GM23248 (cell line): ENCODE results near the gene APLF. TPM values are rescaled to one million over a fixed set of nuclear protein-coding genes. Genes with fewer than 3 reads are reported as not detected.

Experiments used
- DNase-seq: peaks from one replicate; pipeline ENCODE4 v3.0.0-alpha.2; 2015
- H2AFZ ChIP-seq: fragments of 200-600 bp; sonication (generic); 2 replicates; pipeline ENCODE4 v1.6.1; 2016; ENCODE audit warnings: antibody characterized with exemption
- H3F3A ChIP-seq: fragments of 200-600 bp; sonication (generic); 2 replicates; pipeline ENCODE4 v1.6.1; 2016; ENCODE audit warnings: mild to moderate bottlenecking, antibody characterized with exemption, mixed run types; ENCODE audit not compliant: insufficient read depth
- H3K27ac ChIP-seq: fragments of 200-600 bp; sonication (generic); 2 replicates; pipeline ENCODE4 v1.5.1; 2016; ENCODE audit warnings: mild to moderate bottlenecking
- H3K27me3 ChIP-seq: fragments of 200-600 bp; sonication (generic); replicated peaks from 2 replicates; pipeline ENCODE4 v1.6.1; 2016; ENCODE audit warnings: mild to moderate bottlenecking; ENCODE audit not compliant: insufficient read depth
- H3K36me3 ChIP-seq: fragments of 200-600 bp; sonication (generic); 2 replicates; pipeline ENCODE4 v1.6.1; 2016; ENCODE audit warnings: low read depth, mild to moderate bottlenecking
- H3K4me1 ChIP-seq: fragments of 200-600 bp; sonication (generic); 2 replicates; pipeline ENCODE4 v1.6.1; 2016; ENCODE audit warnings: mild to moderate bottlenecking; ENCODE audit not compliant: insufficient read depth
- H3K4me2 ChIP-seq: fragments of 200-600 bp; sonication (generic); one replicate; pipeline ENCODE4 v1.6.1; 2016; ENCODE audit warnings: mild to moderate bottlenecking; ENCODE audit not compliant: unreplicated experiment
- H3K4me3 ChIP-seq: fragments of 200-600 bp; sonication (generic); 2 replicates; pipeline ENCODE4 v1.5.1; 2016; ENCODE audit warnings: mild to moderate bottlenecking
- H3K79me2 ChIP-seq: fragments of 200-600 bp; sonication (generic); 2 replicates; pipeline ENCODE4 v1.6.1; 2016; ENCODE audit warnings: mild to moderate bottlenecking; ENCODE audit not compliant: insufficient read depth
- H3K9ac ChIP-seq: fragments of 200-600 bp; sonication (generic); 2 replicates; pipeline ENCODE4 v1.6.1; 2016; ENCODE audit warnings: mild to moderate bottlenecking
- H3K9me2 ChIP-seq: fragments of 200-600 bp; sonication (generic); 2 replicates; pipeline ENCODE4 v1.6.1; 2016; ENCODE audit warnings: mixed run types, mild to moderate bottlenecking, moderate library complexity; ENCODE audit not compliant: insufficient read depth
- H3K9me3 ChIP-seq: fragments of 200-600 bp; sonication (generic); one replicate; pipeline ENCODE4 v1.6.1; 2017; ENCODE audit warnings: low read depth
- H4K20me1 ChIP-seq: fragments of 200-600 bp; sonication (generic); 2 replicates; pipeline ENCODE4 v1.6.0; 2016; ENCODE audit not compliant: insufficient read depth
- EZH2 ChIP-seq: fragments of 200-600 bp; sonication (generic); IDR thresholded peaks from 2 replicates; pipeline ENCODE4 v1.6.1; 2018; ENCODE audit warnings: antibody characterized with exemption, mild to moderate bottlenecking; ENCODE audit not compliant: insufficient read depth, poor library complexity, severe bottlenecking
- EZH2phosphoT487 ChIP-seq: fragments of 200-600 bp; sonication (generic); IDR thresholded peaks from 2 replicates; pipeline ENCODE4 v1.6.1; 2018; ENCODE audit warnings: antibody characterized with exemption, moderate library complexity, mild to moderate bottlenecking, low read depth; ENCODE audit not compliant: insufficient read depth
- WGBS, 2 experiments: methylation state at CpG; one replicate each; pipeline ENCODE4 v1.1.6; 2015 to 2017; ENCODE audit warnings: low lambda C conversion rate in 2 of 2, low coverage in 1 of 2; ENCODE audit errors: missing lambda C conversion rate in 2 of 2; 5-methylcytosine and 5-hydroxymethylcytosine counted together
- in situ Hi-C: fragments of 300-500 bp; cut with MboI; formaldehyde crosslinking; loops from 2 replicates; pipeline ENCODE4 v1.15.0; 2020
- polyA plus RNA-seq: library from polyadenylated mRNA; unstranded; fragments of >200 nt; fragmentation: Nextera tagmentation; extraction: Ambion mirVana; gene quantifications from 2 replicates; pipeline ENCODE4 v1.2.1, GENCODE V29; 2016
- total RNA-seq: library from RNA; depleted of rRNA; stranded (reverse); fragments of >200 nt; shearing (Covaris generic); gene quantifications from 2 replicates; pipeline ENCODE4 v1.2.3, GENCODE V29; 2014; rRNA removed

Gene APLF, protein sequence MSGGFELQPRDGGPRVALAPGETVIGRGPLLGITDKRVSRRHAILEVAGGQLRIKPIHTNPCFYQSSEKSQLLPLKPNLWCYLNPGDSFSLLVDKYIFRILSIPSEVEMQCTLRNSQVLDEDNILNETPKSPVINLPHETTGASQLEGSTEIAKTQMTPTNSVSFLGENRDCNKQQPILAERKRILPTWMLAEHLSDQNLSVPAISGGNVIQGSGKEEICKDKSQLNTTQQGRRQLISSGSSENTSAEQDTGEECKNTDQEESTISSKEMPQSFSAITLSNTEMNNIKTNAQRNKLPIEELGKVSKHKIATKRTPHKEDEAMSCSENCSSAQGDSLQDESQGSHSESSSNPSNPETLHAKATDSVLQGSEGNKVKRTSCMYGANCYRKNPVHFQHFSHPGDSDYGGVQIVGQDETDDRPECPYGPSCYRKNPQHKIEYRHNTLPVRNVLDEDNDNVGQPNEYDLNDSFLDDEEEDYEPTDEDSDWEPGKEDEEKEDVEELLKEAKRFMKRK
- total RNA-seq, result 4.0 and 5.1 TPM in 2 replicates
- 3.2 and 3.6 TPM in 2 replicates for polyA plus RNA-seq

DNA sequence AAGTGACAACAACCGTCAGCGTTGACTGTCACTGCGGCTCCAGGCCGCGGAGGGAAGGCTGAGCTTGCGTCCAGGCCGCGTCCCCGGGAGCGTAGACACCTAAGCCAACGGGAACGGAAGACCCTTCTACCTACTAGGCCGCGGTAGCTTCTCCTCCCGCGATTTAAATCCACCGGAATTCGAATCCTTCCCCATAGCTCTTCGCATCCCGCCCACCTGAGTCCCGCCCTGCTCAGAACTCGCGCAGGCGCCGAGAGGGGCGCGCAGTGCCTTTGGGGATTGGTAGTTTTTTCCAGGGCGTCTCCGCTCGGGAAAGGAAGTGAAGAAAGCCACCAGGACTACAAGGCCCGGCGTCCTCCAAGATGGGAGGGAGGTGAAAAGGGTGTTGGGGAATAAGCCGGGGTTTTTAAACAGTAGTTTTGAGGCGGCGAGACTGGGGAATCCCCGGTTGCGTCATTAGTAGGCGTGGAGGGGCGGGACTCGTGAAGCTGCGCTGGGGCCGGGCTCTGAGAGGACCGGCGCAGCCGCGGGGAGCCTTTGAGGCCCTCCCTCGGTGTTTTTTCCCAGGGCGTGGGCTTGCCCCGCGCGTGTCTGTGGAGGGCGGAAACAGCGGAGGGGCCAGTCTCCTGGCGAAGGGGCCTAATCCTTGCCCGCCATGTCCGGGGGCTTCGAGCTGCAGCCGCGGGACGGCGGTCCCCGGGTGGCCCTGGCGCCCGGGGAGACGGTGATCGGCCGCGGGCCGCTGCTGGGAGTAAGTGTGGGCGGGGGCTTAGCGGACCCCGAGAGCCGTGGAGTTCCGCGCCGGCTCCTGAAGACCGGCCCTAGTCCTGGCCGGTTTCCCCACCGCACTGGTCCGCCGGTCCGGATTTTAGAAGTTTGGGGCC is at the start of gene APLF, which contains the start of gene FBXO48:
Gene APLF (plus strand): TSS at position 509 of the 884 bp plus-strand sequence. CDS start 147 bp downstream, at position 656.
Gene FBXO48 (minus strand): TSS at position 218 of the 884 bp plus-strand sequence. CDS start 2,149 bp downstream, outside the sequence.
- TF ChIP-seq EZH2phosphoT487 (no peak), EZH2 (no peak)
- no peaks in the 10 kb centered on the region for H3K9me2 ChIP-seq
- H3K27ac ChIP-seq, result peak within 1 kb of the TSS; percentile 76
- DNase-seq, result peak; percentile 100
- in situ Hi-C loops, result no loop called here
- H3K4me1 ChIP-seq, result peaks cover 35% of the 10 kb centered on the region
- no peaks in the 10 kb centered on the region for H4K20me1 ChIP-seq
- H3K4me3 ChIP-seq, result peak within 1 kb of the TSS; percentile 90
- H3K27me3 ChIP-seq, result no peaks in the 10 kb centered on the region
- peaks cover 26% of the 10 kb centered on the region for H3K79me2 ChIP-seq
- H3K9ac ChIP-seq, result peak within 1 kb of the TSS; percentile 93
- H3K4me2 ChIP-seq, result peak within 1 kb of the TSS; percentile 94
- H3K9me3 ChIP-seq, result no peaks in the 10 kb centered on the region
- H3K36me3 ChIP-seq, result no peaks in the 10 kb centered on the region
- peaks cover 18% of the 10 kb centered on the region for H3F3A ChIP-seq
- WGBS, 2 experiments, result 1 to 2% methylated on average over 63 to 71 of the region's 82 CpGs
- peak within 1 kb of the TSS; percentile 96 for H2AFZ ChIP-seq

DNA sequence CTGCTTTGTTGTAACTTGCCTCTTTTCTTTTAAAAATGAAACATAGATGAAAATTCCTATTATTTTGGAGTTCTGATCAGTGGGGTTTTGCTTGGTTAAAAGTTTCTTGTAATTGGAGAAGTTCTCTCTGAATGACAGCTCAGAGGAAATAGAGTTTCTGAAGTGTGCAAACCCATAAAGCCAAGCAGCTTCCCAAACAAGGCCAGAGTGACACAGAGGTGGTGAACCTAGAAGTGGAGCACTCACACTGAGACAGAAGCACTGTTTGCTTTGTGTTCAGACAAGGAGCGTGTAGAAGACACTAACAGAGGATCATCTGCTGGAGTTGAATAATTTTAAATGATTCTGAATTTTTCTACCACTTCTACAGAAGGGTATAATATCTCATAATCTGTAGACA is 49.5 kb upstream of the APLF start:
- Histone ChIP-seq H3K9me2 (no peaks in the 10 kb centered on the region), H4K20me1 (no peaks in the 10 kb centered on the region), H3K27me3 (peaks cover 28% of the 10 kb centered on the region), H3K9ac (no peak overlapping the region), H2AFZ (no peak overlapping the region), H3K79me2 (no peaks in the 10 kb centered on the region), H3F3A (no peaks in the 10 kb centered on the region), H3K4me3 (no peak overlapping the region), H3K27ac (no peak overlapping the region), H3K4me2 (no peak overlapping the region), H3K9me3 (no peaks in the 10 kb centered on the region), H3K4me1 (no peaks in the 10 kb centered on the region), H3K36me3 (no peaks in the 10 kb centered on the region)
- in situ Hi-C loops, result no loop called here
- 72 to 73% methylated on average over 1 of the region's 1 CpG for WGBS, 2 experiments
- DNase-seq, result no peak
- TF ChIP-seq EZH2, result no peak
- no peak for TF ChIP-seq EZH2phosphoT487

DNA sequence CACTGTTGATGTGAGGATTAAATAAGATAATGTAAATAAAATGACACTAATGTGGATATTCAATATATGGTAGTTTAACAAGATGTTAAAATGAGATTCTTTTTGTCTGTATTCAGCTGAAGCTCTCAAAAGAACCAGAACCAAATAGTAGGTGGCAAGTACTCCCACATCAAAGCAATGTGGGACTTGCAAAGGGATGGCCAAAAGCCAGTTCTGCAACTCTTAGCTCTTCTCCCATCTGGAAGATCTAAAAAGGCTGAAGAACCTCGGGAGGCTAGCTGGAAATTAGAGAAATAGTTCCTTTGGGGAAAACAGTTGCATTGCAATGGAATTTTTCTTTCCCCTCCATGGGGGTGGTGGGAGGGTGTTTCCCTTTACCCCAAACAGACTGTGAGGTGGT is 49.0 kb upstream of the APLF start:
- no peaks in the 10 kb centered on the region for H3F3A ChIP-seq
- DNase-seq, result no peak
- H3K4me1 ChIP-seq, result no peaks in the 10 kb centered on the region
- peaks cover 31% of the 10 kb centered on the region for H3K27me3 ChIP-seq
- H3K36me3 ChIP-seq, result no peaks in the 10 kb centered on the region
- WGBS, 2 experiments, result 0 to 12% methylated on average over 1 of the region's 1 CpG
- H3K9me2 ChIP-seq, result no peaks in the 10 kb centered on the region
- TF ChIP-seq EZH2 (no peak), EZH2phosphoT487 (no peak)
- H4K20me1 ChIP-seq, result no peaks in the 10 kb centered on the region
- no peaks in the 10 kb centered on the region for H3K79me2 ChIP-seq
- no peak overlapping the region for H3K27ac ChIP-seq
- no peak overlapping the region for H3K4me2 ChIP-seq
- no peak overlapping the region for H2AFZ ChIP-seq
- H3K4me3 ChIP-seq, result no peak overlapping the region
- H3K9me3 ChIP-seq, result no peaks in the 10 kb centered on the region
- in situ Hi-C loops, result no loop called here
- H3K9ac ChIP-seq, result no peak overlapping the region

DNA sequence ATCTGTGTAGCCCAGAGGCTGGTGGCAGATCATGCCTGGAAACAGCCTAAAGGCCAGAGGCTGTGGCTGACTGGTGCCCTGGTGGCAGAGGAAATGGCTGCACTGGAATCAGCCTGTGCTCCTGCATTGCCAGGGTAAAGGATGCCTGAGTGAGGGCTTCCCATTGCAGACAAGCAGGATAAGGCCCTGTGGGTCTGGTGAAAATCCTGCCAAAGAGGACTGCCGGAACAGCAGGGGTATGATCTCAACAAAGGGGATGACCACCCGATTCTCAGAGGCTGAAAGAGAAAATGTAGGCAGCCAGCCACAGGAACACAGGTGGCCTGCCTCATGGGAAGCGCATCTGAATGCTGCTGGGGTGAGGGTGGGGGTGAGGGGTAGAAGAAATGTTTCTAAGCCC is 48.5 kb upstream of the APLF start:
- no peaks in the 10 kb centered on the region for H4K20me1 ChIP-seq
- DNase-seq, result no peak
- in situ Hi-C loops, result no loop called here
- no peak overlapping the region for H3K4me3 ChIP-seq
- no peaks in the 10 kb centered on the region for H3K36me3 ChIP-seq
- H3K4me2 ChIP-seq, result no peak overlapping the region
- H3K79me2 ChIP-seq, result no peaks in the 10 kb centered on the region
- no peak overlapping the region for H2AFZ ChIP-seq
- 66 to 76% methylated on average over 3 of the region's 3 CpGs for WGBS, 2 experiments
- H3K27ac ChIP-seq, result no peak overlapping the region
- H3F3A ChIP-seq, result no peaks in the 10 kb centered on the region
- no peaks in the 10 kb centered on the region for H3K9me3 ChIP-seq
- TF ChIP-seq EZH2phosphoT487, result no peak
- TF ChIP-seq EZH2, result no peak
- no peak overlapping the region for H3K9ac ChIP-seq
- no peaks in the 10 kb centered on the region for H3K4me1 ChIP-seq
- H3K27me3 ChIP-seq, result peaks cover 35% of the 10 kb centered on the region
- no peaks in the 10 kb centered on the region for H3K9me2 ChIP-seq
